Fibroblast of skin of abdomen (primary cell): ENCODE results near the gene DLGAP5.
A peak's percentile ranks its signal among the peaks of the same experiment; 100 is the strongest.

ENCODE experiments used
- DNase-seq: peaks from one replicate; pipeline ENCODE4 v3.0.0-alpha.2; 2013

DLGAP5 gene

DNA sequence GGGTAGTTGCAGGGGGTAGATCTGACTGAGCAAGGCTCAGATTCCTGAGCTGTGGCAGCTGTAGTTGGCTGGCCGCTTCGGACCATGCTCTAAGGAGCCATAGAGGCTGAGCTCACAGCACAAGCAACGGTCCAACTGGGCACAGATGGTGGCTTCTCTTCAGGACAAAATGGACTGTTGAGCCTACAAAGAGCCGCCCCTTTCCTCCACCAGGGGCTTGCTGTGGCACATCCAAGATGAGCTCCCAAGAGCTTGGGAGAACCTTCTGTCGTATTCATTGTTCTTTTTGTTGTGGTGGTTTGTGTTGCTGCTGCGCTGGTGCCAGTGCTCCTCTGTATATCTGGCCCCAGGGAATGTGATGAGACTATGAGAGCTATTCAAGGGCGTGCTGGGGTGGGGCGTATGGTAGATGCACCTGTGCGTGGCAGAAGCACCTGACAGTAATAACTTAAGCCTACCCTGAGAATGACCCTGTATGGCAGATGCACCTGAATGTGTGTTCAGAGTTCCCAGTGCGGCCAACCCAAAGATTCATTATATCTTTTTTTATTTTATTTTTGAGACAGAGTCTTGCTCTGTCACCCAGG is 80.2 kb downstream of the DLGAP5 start:
- DNase-seq: no peak

DNA sequence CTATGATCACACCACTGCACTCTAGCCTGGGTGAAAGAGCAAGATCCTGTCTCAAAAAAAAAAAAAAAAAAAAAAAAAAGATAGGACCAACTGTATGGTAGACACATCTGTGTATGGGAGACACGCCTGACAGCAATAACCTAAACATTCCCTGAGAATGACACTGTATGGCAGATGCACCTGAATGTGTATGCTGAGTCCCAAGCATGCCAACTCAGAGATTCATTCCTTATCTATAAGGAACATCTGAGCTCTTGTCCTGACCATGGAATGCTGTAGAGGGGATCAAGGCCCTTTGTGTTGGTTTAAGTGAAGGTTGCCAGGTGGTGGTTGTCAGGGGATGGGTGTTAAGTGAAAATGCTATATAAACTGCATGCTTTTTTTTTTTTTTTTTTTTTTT is 81.5 kb downstream of the DLGAP5 start:
- no peak for DNase-seq

DNA sequence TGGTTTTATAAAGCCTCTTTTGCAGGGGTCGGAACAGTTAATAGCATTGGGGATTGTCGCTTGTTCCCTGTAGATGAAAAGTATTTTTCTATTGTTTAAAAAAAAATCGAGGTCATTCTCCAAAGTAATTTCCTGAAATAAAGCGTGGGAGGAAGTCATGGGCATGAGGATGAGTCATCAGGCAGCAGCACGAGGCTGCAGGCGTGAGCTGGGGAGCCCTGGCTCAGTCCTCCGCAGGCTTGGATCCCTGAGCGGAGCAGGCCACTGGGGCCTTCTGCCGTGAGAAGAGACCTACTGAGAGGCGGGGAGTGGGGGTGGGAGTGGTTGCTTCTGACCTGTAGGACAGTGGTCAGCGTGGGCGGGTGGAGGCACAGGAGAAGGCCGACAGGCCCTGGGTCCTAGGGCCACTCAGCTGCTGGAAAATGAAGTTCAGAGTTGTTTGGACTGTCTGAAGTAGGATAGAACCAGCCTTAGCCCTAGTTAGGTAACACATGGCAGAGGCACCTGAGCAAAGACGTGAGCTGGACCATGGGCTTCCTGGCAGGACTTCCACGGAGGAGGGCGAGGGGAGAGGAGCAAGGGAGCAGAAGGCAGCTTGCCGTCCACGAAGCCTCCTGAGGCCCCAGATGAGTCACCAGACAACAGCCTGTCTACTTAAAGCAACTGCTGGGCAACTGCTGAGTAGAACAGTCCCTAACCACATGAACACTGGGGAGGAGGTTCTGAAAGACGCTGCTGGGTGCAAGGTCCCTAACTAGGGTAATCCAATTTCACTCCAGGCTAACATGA is 83.4 kb downstream of the DLGAP5 start:
- DNase-seq: peak; percentile 94

DNA sequence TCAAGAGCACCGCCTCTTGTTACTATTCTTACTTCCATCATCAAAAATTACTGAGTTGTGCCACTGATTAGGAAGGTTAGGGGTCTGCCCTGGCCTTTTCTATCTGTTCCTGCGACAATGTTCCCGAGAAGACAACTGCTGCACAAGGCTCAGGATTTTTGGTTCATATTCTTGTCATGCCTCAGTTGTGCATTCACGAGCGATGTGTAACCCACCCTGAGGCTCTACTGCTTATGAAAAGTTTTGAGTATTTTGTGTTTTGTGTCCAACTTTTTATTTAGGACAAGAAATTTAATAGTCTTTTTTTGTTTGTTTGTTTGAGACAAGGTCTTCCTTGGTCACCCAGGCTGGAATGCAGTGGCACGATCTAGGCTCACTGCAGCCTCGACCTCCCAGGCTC is 85.4 kb downstream of the DLGAP5 start:
- no peak for DNase-seq

DNA sequence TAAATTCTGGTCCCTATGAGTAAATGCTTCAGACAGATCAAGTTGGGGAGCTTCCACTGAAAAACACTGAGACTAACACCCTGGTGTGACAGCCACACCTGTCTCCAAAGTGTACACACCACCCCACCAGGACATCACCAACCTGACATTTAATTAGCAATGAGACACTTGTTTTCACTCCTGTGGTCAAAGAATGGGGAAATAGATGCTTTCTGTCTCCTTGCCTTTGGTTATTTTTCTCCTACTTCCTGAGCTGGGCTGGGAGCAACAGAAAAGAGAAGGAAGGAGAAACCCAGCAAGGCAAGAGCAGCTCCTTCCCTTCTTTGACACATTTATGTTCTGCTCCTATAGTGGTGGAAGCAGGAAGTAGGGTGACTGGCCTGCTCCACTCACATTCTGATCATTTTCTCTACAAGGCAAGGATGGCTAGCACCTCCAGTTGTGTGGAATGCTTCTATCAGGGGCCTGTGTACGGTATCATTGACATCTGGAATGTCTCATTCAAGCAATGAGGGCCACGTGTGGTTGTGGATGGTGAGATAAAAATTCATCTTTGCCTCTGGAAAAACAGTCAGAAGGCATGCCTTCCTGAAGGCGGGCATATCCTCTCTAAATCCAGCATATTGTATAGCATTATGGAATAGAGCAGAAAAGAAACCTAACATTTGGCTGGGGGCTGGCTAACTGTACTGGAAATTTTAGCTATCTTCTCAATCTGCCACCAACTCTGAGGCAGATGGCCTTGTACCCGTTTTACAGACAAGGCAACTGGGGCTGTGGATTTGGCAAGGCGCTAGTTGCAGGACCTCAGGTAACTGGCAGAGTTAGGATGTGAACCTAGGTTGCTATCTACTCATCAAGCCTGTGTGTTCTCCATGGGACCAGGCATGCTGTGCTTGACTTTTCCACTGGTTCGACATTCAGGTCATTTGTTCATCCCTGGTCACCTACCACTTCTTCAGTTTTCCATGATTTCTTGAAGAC is 87.1 kb downstream of the DLGAP5 start:
- DNase-seq: no peak

DNA sequence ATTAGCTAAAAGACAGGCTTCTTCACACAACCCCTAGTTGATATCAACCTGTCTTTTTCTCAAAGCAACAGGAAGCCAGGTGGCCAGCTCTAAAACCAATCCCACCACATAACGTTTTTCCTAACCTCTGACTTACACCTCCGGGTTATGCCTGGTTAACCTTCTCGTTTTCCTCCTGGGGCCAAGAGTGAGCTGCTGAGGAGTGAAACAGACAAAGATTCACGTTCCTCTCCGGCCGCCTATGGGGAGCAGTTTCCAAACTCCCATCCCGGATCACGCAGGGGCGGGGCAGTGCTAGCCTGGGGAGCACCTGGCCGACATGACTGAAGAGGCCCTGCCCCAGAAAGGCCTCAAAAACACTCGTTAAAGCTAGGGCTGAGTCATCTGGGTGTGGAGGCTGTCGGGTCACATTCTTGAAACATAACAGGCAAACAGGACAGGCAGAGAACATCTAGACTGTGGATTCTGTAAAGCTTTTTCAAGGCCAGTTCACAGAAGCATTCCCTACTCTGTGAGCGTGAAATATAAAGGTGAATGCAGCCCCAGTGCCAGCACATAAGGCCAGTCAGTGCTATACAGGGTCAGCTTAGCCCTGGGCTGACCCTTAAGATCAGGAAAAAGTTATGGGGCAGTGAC is 88.3 kb downstream of the DLGAP5 start:
- peak; percentile 94 for DNase-seq

DNA sequence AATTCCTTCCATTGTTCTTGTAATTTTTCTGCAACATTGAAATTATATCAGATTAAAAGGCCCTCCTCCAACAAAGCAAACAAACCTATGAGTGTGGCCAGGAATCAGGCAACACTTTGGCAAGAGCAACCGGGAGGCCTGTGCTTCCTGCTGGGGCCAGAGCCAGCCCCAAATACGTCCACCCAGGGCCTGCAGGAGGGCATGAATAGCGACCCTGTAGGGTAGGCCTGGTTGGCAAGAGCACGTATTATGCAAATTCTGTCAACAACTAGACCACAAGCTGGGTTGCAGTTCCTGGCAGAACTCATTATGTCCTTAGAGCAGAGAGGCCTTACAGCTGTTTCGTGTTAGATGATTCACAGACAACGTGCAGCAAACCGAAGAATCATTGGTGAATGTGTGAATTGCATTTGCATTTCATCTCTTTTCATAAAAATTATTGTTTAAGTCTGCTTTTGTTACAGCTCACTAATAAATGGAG is 89.2 kb downstream of the DLGAP5 start:
- peak; percentile 99 for DNase-seq

DNA sequence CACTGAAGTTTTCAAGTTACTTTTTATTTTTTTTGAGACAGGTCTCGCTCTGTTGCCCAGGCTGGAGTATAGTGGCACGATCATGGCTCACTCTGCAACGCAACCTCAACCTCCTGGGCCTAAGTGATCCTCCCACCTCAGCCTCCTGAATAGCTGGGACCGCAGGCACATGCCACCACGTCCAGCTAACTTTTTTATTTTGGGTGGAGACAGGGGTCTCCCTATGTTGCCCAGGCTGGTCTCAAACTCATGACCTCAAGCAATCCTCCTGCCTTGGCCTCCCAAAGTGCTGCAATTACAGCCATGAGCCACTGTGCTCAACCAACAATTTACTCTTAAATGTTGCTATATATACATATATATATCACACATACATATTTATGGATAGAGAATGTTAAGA is 89.7 kb downstream of the DLGAP5 start:
- no peak for DNase-seq

DNA sequence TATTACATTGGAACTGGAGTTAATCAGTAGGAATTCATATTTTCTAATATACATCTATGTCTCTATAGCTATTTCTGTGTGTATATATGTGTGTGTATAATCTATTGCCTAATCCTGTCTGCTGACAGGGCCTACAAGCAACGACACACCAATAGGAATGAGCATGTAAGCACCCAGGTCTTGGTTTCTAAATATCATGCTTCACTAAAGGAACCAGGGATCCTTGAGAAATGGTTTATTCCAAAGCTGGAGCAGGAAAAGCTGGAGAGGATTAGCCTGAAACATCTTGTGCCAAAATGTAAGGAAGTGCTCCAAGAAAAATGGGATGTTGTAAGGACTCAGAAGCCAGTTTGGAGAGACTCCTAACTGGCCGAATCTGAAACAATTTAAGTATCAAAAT is 91.6 kb downstream of the DLGAP5 start:
- peak; percentile 67 for DNase-seq

DNA sequence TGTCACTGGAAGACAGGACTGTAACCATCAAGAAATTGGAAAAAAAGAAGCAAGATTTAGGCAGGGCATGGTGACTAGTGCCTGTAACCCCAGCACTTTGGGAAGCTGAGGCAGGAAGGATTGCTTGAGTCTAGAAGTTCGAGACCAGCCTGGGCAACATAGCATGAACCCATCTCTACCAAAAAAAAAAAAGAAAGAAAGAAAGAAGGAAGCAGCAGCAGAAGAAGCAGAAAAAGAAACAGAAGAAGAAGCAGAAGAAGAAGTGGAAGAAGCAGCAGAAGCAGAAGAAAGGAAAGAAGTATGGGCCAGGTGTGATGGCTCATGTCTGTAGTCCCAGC is 92.9 kb downstream of the DLGAP5 start:
- no peak for DNase-seq
